Measurements from ENCODE around the gene FRMD5.
"Not testable (repeated sequence)": the region's sequence is repeated elsewhere in the genome, so short reads cannot be mapped to it uniquely, and the experiment has no call there.

DNA sequence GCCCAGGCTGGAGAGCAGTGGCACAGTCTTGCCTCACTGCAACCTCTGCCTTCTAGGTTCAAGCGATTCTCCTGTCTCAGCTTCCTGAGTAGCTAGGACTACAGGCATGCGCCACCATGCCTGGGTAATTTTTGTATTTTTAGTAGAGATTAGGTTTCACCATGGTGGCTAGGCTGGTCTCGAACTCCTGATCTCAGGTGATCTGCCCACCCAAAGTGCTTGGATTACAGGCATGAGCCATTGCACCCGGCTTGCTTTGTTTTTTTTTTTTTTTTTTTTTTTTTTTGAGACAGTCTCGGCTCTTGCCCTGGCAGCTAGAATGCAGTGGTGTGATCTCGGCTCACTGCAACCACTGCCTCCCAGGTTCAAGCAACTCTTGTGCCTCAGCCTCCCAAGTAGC, 362.6 kb downstream of the FRMD5 start:
- not testable (repeated sequence) for TF ChIP-seq EP300 (IDR thresholded peaks at IDR 0.05; ENCODE audit: low read depth); POLR2A (IDR thresholded peaks at IDR 0.05); POLR2AphosphoS5 (IDR thresholded peaks at IDR 0.05)
